ENCODE results near the gene PDE3B. TPM values are rescaled to one million over a fixed set of nuclear protein-coding genes. Genes with fewer than 3 reads are reported as not detected.

PDE3B gene
- total RNA-seq, 3 donors from 2014 or later (not counting 1 experiment from before 2014, with no cell fraction given), result 18.2 to 42.3 (median 34.5) TPM

- no peaks in the 10 kb centered on the region for H3K4me1 Mint-ChIP-seq
- no peaks in the 10 kb centered on the region for H3K27me3 Mint-ChIP-seq (ENCODE audit: low read depth in 2 of 2)
- no peak for DNase-seq
- TF ChIP-seq, protein P1, sequence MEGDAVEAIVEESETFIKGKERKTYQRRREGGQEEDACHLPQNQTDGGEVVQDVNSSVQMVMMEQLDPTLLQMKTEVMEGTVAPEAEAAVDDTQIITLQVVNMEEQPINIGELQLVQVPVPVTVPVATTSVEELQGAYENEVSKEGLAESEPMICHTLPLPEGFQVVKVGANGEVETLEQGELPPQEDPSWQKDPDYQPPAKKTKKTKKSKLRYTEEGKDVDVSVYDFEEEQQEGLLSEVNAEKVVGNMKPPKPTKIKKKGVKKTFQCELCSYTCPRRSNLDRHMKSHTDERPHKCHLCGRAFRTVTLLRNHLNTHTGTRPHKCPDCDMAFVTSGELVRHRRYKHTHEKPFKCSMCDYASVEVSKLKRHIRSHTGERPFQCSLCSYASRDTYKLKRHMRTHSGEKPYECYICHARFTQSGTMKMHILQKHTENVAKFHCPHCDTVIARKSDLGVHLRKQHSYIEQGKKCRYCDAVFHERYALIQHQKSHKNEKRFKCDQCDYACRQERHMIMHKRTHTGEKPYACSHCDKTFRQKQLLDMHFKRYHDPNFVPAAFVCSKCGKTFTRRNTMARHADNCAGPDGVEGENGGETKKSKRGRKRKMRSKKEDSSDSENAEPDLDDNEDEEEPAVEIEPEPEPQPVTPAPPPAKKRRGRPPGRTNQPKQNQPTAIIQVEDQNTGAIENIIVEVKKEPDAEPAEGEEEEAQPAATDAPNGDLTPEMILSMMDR (IDR thresholded peaks at IDR 0.05), result no peak
- intact Hi-C loops (cut with micrococcal nuclease), result no loop called here
- no peak overlapping the region for H3K27ac Mint-ChIP-seq
- H3K36me3 Mint-ChIP-seq, result no peaks in the 10 kb centered on the region
- Histone ChIP-seq H3K4me1 (ENCODE audit: control insufficient read depth, insufficient read depth, low read length) (no peaks in the 10 kb centered on the region), H3K27ac (ENCODE audit: low read length) (no peak overlapping the region), H3K36me3 (ENCODE audit: control insufficient read depth, insufficient read depth, low read length) (no peaks in the 10 kb centered on the region), H3K27me3 (ENCODE audit: control insufficient read depth, insufficient read depth, low read length) (no peaks in the 10 kb centered on the region), H3K9me3 (ENCODE audit: control insufficient read depth, insufficient read depth, low read length) (no peaks in the 10 kb centered on the region), H3K4me3 (ENCODE audit: low read length) (no peak overlapping the region)
- no peak for ATAC-seq
- H3K4me3 Mint-ChIP-seq, result no peak overlapping the region
- H3K9me3 Mint-ChIP-seq, result no peaks in the 10 kb centered on the region
- 100% methylated on average over 1 of the region's 3 CpGs for WGBS (ENCODE audit: insufficient coverage)
These were observed 198.4 kb downstream of the PDE3B start for GRCh38 chr11:14842002-14842401.

GRCh38 chr11:14852571-14853177 lies 209.1 kb downstream of the PDE3B start:
- Mint-ChIP-seq H3K4me1 (no peaks in the 10 kb centered on the region), H3K27ac (no peak overlapping the region), H3K27me3 (ENCODE audit: low read depth in 2 of 2) (peaks cover 0 to 7% of the 10 kb centered on the region in 2 donors), H3K9me3 (no peaks in the 10 kb centered on the region), H3K36me3 (no peaks in the 10 kb centered on the region), H3K4me3 (no peak overlapping the region)
- no peak overlapping the region for H3K4me3 ChIP-seq (ENCODE audit: low read length)
- 100% methylated on average over 4 of the region's 4 CpGs for WGBS (ENCODE audit: insufficient coverage)
- TF ChIP-seq, protein P1 (IDR thresholded peaks at IDR 0.05), result no peak
- ATAC-seq (no peak), DNase-seq (no peak)
- H3K27me3 ChIP-seq (ENCODE audit: control insufficient read depth, insufficient read depth, low read length), result no peaks in the 10 kb centered on the region
- intact Hi-C loops (cut with micrococcal nuclease), result no loop called here
- no peaks in the 10 kb centered on the region for H3K4me1 ChIP-seq (ENCODE audit: control insufficient read depth, insufficient read depth, low read length)
- H3K9me3 ChIP-seq (ENCODE audit: control insufficient read depth, insufficient read depth, low read length), result no peaks in the 10 kb centered on the region
- H3K36me3 ChIP-seq (ENCODE audit: control insufficient read depth, insufficient read depth, low read length), result no peaks in the 10 kb centered on the region
- no peak overlapping the region for H3K27ac ChIP-seq (ENCODE audit: low read length)

DNA sequence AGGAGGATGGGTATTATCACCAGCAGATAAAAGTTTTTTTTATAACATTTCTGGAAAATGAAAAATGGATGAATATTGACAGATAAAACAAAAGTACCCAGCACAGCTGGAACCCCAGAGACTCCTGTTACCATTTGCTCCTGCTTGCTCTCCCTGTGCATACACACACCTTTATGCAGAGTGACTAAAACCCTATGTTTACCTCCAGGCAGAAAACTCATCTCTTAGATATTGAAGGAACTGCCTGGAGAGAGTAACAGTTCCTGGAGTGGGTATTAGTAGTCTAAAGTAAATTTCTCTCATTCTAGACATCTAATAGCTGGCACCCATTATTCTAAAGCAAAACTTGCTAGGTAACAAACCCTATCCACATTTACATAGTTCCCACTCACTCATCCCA lies 210.5 kb downstream of the PDE3B start:
- Mint-ChIP-seq H3K27ac (no peak overlapping the region), H3K36me3 (no peaks in the 10 kb centered on the region), H3K27me3 (ENCODE audit: low read depth in 2 of 2) (peaks cover 0 to 7% of the 10 kb centered on the region in 2 donors), H3K9me3 (no peaks in the 10 kb centered on the region), H3K4me3 (no peak overlapping the region), H3K4me1 (no peaks in the 10 kb centered on the region)
- intact Hi-C loops (cut with micrococcal nuclease), result no loop called here
- TF ChIP-seq, protein P1 (IDR thresholded peaks at IDR 0.05), result no peak
- H3K27me3 ChIP-seq (ENCODE audit: control insufficient read depth, insufficient read depth, low read length), result no peaks in the 10 kb centered on the region
- no peak overlapping the region for H3K27ac ChIP-seq (ENCODE audit: low read length)
- no peak overlapping the region for H3K4me3 ChIP-seq (ENCODE audit: low read length)
- DNase-seq, result no peak
- no peaks in the 10 kb centered on the region for H3K36me3 ChIP-seq (ENCODE audit: control insufficient read depth, insufficient read depth, low read length)
- no peak for ATAC-seq
- H3K9me3 ChIP-seq (ENCODE audit: control insufficient read depth, insufficient read depth, low read length), result no peaks in the 10 kb centered on the region
- H3K4me1 ChIP-seq (ENCODE audit: control insufficient read depth, insufficient read depth, low read length), result no peaks in the 10 kb centered on the region

- H3K27ac Mint-ChIP-seq, result no peak overlapping the region
- H3K36me3 ChIP-seq (ENCODE audit: control insufficient read depth, insufficient read depth, low read length), result no peaks in the 10 kb centered on the region
- no peaks in the 10 kb centered on the region for H3K4me1 ChIP-seq (ENCODE audit: control insufficient read depth, insufficient read depth, low read length)
- H3K4me3 Mint-ChIP-seq, result no peak overlapping the region
- DNase-seq (no peak), ATAC-seq (no peak)
- no peak overlapping the region for H3K4me3 ChIP-seq (ENCODE audit: low read length)
- no peaks in the 10 kb centered on the region for H3K9me3 ChIP-seq (ENCODE audit: control insufficient read depth, insufficient read depth, low read length)
- no peaks in the 10 kb centered on the region for H3K36me3 Mint-ChIP-seq
- no peaks in the 10 kb centered on the region for H3K4me1 Mint-ChIP-seq
- no peaks in the 10 kb centered on the region for H3K9me3 Mint-ChIP-seq
- no CpG with 5 or more reads among the region's 1 CpG for WGBS (ENCODE audit: insufficient coverage)
- TF ChIP-seq, protein P1 (IDR thresholded peaks at IDR 0.05), result no peak
- peaks cover 0 to 7% of the 10 kb centered on the region in 2 donors for H3K27me3 Mint-ChIP-seq (ENCODE audit: low read depth in 2 of 2)
- no peak overlapping the region for H3K27ac ChIP-seq (ENCODE audit: low read length)
- H3K27me3 ChIP-seq (ENCODE audit: control insufficient read depth, insufficient read depth, low read length), result no peaks in the 10 kb centered on the region
- intact Hi-C loops (cut with micrococcal nuclease), result no loop called here
These were observed 212.3 kb downstream of the PDE3B start for GRCh38 chr11:14855890-14856289.

Measured in natural killer cell (primary cell).